ENCODE results near the gene MCU. TPM values are rescaled to one million over a fixed set of nuclear protein-coding genes. Genes with fewer than 3 reads are reported as not detected.
"Not testable (repeated sequence)": the region's sequence is repeated elsewhere in the genome, so short reads cannot be mapped to it uniquely, and the experiment has no call there.

The MCU gene
- total and polyA plus RNA-seq, 5 donors = 14.2 to 22.1 (median 18.1) TPM

DNA sequence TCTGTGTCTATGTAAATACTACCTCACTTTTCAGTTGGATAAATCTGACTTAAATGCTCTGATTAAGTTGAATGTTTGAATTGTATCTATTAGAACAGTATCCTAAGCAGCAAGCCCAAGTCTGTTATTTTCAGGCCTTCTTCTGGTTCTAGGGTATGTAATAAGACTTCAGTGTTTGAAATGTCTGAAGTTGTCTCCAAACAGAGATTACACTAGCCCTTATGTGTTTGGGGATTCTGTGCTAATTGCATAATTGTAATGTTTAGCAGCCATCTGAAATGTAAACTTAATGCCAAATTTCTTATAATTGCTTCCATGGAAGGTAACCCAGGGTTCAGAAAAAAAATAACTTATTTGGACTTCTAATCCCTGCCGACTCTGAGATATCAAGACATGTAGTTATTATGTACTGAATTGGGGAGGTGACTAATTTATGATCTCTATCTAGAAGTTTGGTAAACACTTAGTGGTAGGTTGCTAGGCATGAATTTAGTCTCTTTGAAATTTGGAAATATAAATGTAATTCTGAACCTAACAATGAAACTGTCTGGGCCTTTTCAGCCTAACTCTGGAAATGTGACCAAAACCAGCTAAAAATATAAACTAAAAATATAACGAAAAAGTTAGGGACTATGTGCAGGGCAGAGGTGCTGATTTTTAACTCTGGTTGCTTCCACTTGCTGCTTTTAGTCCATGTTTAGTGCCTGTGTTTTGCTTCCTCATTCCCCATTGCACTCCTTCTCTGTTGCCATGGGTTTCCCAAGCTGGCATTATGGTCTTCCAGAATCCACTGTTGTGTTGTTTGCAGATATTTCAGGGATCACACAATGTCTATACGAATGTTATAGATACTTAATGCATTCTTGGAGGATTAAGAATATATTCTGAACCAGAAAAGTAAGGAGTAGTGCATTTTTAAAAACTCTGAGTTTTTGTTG is 54.8 kb downstream of the MCU start:
- peaks cover 1% of the 10 kb centered on the region for H3K4me1 ChIP-seq (ENCODE audit: control insufficient read depth, insufficient read depth, low read length)
- no peak for ATAC-seq
- WGBS = 44% methylated on average over 3 of the region's 3 CpGs
- no peaks in the 10 kb centered on the region for H3K27me3 ChIP-seq (ENCODE audit: control insufficient read depth, insufficient read depth)
- intact Hi-C loops (cut with DNase I) = no loop called here
- no peak for DNase-seq
- H3K4me3 ChIP-seq (ENCODE audit: low read length) = no peak overlapping the region
- no peaks in the 10 kb centered on the region for H3K9me3 ChIP-seq (ENCODE audit: control insufficient read depth, low read length)
- no peak overlapping the region for H3K27ac ChIP-seq (ENCODE audit: low read length)

DNA sequence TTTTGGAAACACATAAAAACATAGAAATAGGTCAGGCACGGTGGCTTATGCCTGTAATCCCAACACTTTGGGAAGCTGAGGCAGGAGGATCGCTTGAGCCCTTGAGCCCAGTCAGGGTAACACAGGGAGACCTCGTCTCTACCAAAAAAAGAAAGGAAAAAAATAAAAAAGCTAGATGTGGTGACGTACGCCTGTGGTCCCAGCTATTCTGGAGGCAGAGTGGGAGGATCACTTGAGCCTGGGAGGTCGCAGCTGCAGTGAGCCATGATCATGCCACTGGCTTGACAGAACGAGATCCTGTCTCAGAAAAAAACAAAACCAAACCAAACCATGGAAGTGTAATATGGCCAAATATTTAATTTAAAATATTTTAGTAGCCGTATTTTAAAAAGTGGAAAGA is 55.6 kb downstream of the MCU start:
- H3K27me3 ChIP-seq (ENCODE audit: control insufficient read depth, insufficient read depth) = no peaks in the 10 kb centered on the region
- H3K9me3 ChIP-seq (ENCODE audit: control insufficient read depth, low read length) = no peaks in the 10 kb centered on the region
- intact Hi-C loops (cut with DNase I) = no loop called here
- no peak overlapping the region for H3K4me3 ChIP-seq (ENCODE audit: low read length)
- ATAC-seq = no peak
- 94% methylated on average over 8 of the region's 8 CpGs for WGBS
- no peak for DNase-seq
- H3K4me1 ChIP-seq (ENCODE audit: control insufficient read depth, insufficient read depth, low read length) = peaks cover 1% of the 10 kb centered on the region
- no peak overlapping the region for H3K27ac ChIP-seq (ENCODE audit: low read length)

DNA sequence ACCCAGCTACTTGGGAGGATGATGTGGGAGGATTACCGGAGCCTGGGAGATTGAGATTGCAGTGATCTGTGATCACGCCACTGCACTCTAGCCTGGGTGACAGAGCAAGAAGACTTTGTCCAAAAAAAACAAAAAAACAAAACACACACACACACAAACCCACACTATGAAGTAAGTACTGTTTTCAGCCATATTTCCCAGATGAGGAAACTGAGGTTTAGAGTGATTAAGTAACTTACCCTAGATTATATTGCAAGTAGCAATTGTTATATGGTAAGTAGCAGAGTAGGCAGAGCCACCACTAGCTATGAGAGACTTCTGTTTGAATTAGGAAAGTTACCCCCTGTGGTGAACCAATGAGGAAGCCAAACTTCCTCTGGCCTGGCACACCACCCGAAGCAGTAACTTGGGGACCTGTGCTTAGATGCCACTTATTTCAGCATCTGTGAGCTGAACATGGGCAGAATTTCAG is 61.9 kb downstream of the MCU start:
- Histone ChIP-seq H3K9me3 (ENCODE audit: control insufficient read depth, low read length) (no peaks in the 10 kb centered on the region), H3K4me1 (ENCODE audit: control insufficient read depth, insufficient read depth, low read length) (peaks cover 2% of the 10 kb centered on the region), H3K27me3 (ENCODE audit: control insufficient read depth, insufficient read depth) (no peaks in the 10 kb centered on the region), H3K4me3 (ENCODE audit: low read length) (no peak overlapping the region), H3K27ac (ENCODE audit: low read length) (no peak overlapping the region)
- ATAC-seq (no peak), DNase-seq (no peak)
- intact Hi-C loops (cut with DNase I) = no loop called here
- WGBS = 78% methylated on average over 3 of the region's 3 CpGs

DNA sequence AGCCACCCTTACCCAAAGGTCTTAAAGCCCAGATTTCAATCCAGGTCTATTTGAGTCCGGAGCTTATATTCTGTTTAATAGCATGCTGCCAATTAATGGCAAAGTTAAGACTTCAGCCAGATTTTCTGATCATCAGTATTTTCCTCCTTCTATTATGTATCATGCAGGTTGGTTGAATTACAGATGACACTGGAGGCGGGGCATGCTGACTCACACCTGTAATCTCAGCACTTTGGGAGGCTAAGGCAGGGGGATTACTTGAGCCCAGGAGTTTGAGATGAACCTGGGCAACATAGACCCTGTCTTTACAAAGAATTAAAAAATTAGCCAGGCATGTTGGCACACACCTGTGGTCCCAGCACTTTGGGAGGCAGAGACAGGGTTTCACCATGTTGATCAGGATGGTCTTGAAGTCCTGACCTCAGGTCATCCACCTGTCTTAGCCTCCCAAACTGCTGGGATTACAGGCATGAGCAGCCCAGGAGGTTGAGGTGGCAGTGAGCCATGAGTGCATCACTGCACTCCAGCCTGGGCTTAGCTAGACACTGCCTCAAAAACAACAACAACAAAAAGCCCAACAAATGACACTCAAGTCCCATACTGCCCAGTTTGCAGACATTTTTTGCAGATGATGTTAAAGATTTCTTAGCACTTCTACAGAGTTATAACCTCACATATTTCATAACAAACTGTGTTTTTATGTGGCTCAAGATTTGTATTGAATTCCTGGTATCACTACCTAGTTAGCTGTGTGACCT is 62.5 kb downstream of the MCU start:
- Histone ChIP-seq H3K4me3 (ENCODE audit: low read length) (no peak overlapping the region), H3K4me1 (ENCODE audit: control insufficient read depth, insufficient read depth, low read length) (peaks cover 2% of the 10 kb centered on the region), H3K27me3 (ENCODE audit: control insufficient read depth, insufficient read depth) (no peaks in the 10 kb centered on the region), H3K9me3 (ENCODE audit: control insufficient read depth, low read length) (no peaks in the 10 kb centered on the region), H3K27ac (ENCODE audit: low read length) (no peak overlapping the region)
- no peak for DNase-seq
- intact Hi-C loops (cut with DNase I) = no loop called here
- WGBS = 93% methylated on average over 2 of the region's 2 CpGs
- ATAC-seq = no peak

DNA sequence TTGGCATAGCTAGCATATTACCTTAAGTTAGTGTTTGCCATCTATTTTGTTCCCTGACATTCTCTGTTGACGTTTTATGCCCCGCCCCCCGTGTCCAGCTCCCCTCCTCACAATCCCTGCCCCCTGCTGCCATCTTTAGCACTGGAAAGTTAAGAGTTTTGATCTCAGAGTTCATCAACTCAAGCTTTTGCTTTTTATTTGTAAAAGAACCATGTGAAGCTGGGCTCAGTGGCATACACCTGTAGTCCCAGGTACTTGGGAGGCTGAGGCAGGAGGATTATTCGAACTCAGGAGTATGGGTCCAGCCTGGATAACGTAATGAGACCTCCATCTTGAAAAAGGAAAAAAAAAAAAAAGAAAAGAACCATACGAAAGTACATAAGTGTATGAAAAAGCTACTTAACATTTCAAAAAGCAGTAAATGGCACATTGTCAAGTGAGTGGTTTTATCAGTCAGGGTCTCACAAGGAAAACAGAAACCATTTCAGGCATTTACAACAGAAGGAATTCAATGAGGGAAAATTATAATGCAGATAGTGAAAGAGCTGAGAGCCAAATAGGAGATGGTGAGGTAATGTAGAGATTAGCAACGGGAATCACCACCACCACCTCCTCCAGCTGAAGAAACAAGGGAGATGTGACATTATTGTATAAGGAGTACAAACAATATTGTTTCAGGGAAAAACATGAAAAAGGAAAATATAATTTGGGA is 64.9 kb downstream of the MCU start:
- 54% methylated on average over 7 of the region's 7 CpGs for WGBS

DNA sequence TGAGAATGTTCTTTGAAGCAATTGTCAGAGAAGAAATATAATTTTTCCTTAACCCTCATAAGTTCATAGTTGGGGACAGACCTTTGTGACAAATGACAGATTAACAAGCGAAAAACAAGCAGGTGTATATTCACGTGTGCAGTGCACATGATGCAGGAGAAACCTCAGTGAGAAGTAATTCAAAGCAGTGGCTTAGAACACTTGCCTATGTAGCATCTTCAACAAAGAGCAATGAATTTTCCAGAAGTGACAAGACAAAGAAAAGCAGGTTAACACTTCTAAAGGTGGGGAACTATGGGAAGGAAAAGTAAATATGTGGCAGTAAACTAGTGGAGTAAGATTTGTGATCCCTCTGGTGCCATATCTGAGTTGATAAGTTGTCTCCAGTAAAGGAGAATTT is 65.8 kb downstream of the MCU start:
- WGBS = 87% methylated on average over 2 of the region's 2 CpGs
- Histone ChIP-seq H3K4me3 (ENCODE audit: low read length) (no peak overlapping the region), H3K9me3 (ENCODE audit: control insufficient read depth, low read length) (no peaks in the 10 kb centered on the region), H3K4me1 (ENCODE audit: control insufficient read depth, insufficient read depth, low read length) (peaks cover 2% of the 10 kb centered on the region), H3K27ac (ENCODE audit: low read length) (no peak overlapping the region), H3K27me3 (ENCODE audit: control insufficient read depth, insufficient read depth) (no peaks in the 10 kb centered on the region)
- DNase-seq (no peak), ATAC-seq (no peak)
- intact Hi-C loops (cut with DNase I) = no loop called here

More for the DNA sequence above, 64.9 kb downstream of the MCU start:
- H3K4me3 ChIP-seq (ENCODE audit: low read length) = no peak overlapping the region
- intact Hi-C loops (cut with DNase I) = no loop called here
- H3K4me1 ChIP-seq (ENCODE audit: control insufficient read depth, insufficient read depth, low read length) = peaks cover 2% of the 10 kb centered on the region
- H3K27ac ChIP-seq (ENCODE audit: low read length) = no peak overlapping the region
- no peak for DNase-seq
- H3K9me3 ChIP-seq (ENCODE audit: control insufficient read depth, low read length) = no peaks in the 10 kb centered on the region
- peak; percentile 63 to 68 for ATAC-seq
- H3K27me3 ChIP-seq (ENCODE audit: control insufficient read depth, insufficient read depth) = no peaks in the 10 kb centered on the region

DNA sequence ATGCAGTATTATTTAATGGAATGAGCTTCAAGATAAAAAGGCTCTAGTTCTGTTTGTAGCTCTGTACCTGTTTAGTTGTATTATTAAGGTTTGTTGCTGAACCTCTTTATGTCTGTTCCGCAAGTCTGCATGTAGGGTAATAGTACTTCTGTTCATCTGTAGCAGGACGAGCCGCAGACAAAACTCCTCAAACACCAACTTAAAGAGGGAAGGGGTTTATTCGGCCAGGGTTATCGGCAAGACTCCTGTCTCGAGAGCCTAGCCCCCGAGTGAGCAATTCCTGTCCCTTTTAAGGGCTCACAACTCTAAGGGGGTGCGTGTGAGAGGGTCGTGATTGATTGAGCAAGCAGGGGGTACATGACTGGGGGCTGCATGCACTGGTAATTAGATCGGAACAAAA is 67.0 kb downstream of the MCU start:
- H3K4me1 ChIP-seq (ENCODE audit: control insufficient read depth, insufficient read depth, low read length); H3K4me3 ChIP-seq (ENCODE audit: low read length); DNase-seq; H3K9me3 ChIP-seq (ENCODE audit: control insufficient read depth, low read length); intact Hi-C loops (cut with DNase I); ATAC-seq; H3K27me3 ChIP-seq (ENCODE audit: control insufficient read depth, insufficient read depth); H3K27ac ChIP-seq (ENCODE audit: low read length): not testable (repeated sequence)
- 87% methylated on average over 10 of the region's 10 CpGs for WGBS

DNA sequence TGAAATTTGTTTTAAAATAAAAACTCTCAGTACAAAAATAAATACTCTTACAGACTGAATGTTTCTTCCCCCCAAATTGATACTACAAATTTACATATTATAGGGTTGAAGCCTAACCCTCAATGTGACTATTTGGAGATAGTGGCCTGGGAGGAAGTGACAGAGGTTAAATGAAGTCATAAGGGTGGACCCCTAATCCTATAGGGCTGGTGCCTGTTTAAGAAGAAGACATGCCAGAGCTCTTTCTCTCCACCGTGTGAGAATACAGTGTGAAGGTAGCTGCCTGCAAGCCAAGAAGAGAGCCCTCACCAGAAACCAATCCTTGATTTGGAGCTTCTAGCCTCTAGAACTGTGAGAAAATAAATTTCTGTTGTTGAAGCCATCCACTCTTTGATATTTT is 67.6 kb downstream of the MCU start:
- Histone ChIP-seq H3K9me3 (ENCODE audit: control insufficient read depth, low read length) (no peaks in the 10 kb centered on the region), H3K27ac (ENCODE audit: low read length) (no peak overlapping the region), H3K27me3 (ENCODE audit: control insufficient read depth, insufficient read depth) (no peaks in the 10 kb centered on the region), H3K4me1 (ENCODE audit: control insufficient read depth, insufficient read depth, low read length) (peaks cover 2% of the 10 kb centered on the region), H3K4me3 (ENCODE audit: low read length) (no peak overlapping the region)
- DNase-seq = no peak
- 52% methylated on average over 1 of the region's 1 CpG for WGBS
- ATAC-seq = no peak
- intact Hi-C loops (cut with DNase I) = no loop called here

DNA sequence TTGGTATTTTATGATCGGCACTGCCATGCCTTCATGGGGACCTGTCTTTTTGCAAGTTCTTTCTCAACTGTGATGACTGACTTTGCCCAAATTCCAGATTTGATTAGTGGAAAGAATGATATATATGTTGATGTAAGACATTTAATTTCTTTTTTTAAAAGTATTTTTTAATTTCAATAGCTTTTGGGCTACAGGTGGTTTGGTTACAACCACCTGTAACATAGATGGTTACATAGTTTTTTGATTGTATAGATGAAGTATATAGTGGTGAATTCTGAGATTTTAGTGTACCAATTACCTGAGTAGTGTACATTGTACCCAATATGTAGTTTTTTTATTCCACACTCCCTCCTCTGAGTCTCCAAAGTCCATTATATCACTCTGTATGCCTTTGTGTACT is 69.6 kb downstream of the MCU start:
- intact Hi-C loops (cut with DNase I) = no loop called here

DNA sequence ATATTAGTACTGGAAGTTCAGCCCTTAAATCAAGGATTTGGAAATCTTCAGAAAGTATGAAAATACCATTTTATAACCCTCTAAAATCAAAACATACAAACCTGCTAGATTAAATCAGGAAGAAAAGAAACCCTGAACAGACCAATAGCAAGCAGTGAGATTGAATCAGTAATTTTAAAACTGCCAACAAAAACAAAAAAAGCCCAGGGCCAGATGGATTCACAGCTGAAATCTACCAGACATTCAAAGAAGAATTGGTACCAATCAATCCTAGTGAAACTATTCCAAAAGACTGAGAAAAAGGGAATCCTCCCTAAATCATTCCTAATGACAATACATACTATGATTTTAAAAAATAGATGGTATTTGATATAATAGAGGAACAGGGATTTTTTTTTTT is 70.1 kb downstream of the MCU start:
- Histone ChIP-seq H3K27ac (ENCODE audit: low read length) (no peak overlapping the region), H3K9me3 (ENCODE audit: control insufficient read depth, low read length) (no peaks in the 10 kb centered on the region), H3K27me3 (ENCODE audit: control insufficient read depth, insufficient read depth) (no peaks in the 10 kb centered on the region), H3K4me1 (ENCODE audit: control insufficient read depth, insufficient read depth, low read length) (no peaks in the 10 kb centered on the region), H3K4me3 (ENCODE audit: low read length) (no peak overlapping the region)
- DNase-seq (no peak), ATAC-seq (no peak)
- intact Hi-C loops (cut with DNase I) = no loop called here

More for the DNA sequence above, 69.6 kb downstream of the MCU start:
- WGBS = 99% methylated on average over 1 of the region's 1 CpG
- Histone ChIP-seq H3K4me1 (ENCODE audit: control insufficient read depth, insufficient read depth, low read length) (peaks cover 2% of the 10 kb centered on the region), H3K4me3 (ENCODE audit: low read length) (no peak overlapping the region), H3K27ac (ENCODE audit: low read length) (no peak overlapping the region), H3K9me3 (ENCODE audit: control insufficient read depth, low read length) (no peaks in the 10 kb centered on the region), H3K27me3 (ENCODE audit: control insufficient read depth, insufficient read depth) (no peaks in the 10 kb centered on the region)
- ATAC-seq (no peak), DNase-seq (no peak)

DNA sequence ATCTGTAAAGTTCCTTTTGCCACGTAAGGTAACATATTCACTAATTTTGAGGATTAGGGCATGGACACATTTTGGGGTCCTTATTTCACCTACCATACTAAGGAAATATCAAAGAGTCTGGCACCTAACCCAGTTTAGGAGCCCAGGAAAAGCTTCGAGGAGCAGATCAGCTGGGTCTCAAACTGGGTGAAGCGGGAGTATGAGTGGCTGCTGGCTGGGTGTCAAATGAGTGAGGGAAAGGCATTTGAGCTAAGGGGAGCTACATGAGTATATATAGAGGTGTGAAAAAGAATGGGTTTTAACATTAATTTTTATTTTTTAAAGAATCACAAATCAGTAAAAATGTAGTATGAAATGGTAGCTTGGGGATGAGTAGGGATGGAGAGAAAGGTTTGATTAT is 71.3 kb downstream of the MCU start:
- 77% methylated on average over 3 of the region's 3 CpGs for WGBS
- H3K27me3 ChIP-seq (ENCODE audit: control insufficient read depth, insufficient read depth) = no peaks in the 10 kb centered on the region
- no peak overlapping the region for H3K27ac ChIP-seq (ENCODE audit: low read length)
- H3K4me3 ChIP-seq (ENCODE audit: low read length) = no peak overlapping the region
- no peaks in the 10 kb centered on the region for H3K9me3 ChIP-seq (ENCODE audit: control insufficient read depth, low read length)
- intact Hi-C loops (cut with DNase I) = no loop called here
- ATAC-seq (no peak), DNase-seq (no peak)
- H3K4me1 ChIP-seq (ENCODE audit: control insufficient read depth, insufficient read depth, low read length) = no peaks in the 10 kb centered on the region

All from right cardiac atrium (tissue), 5 donors.